Transverse colon (tissue), 4 donors: Measurements from ENCODE around the gene CFAP46. TPM values are rescaled to one million over a fixed set of nuclear protein-coding genes. Genes with fewer than 3 reads are reported as not detected.

Source experiments
- DNase-seq: peaks from one replicate; pipeline ENCODE4 v3.0.0-alpha.2; 2019
- H3K27ac ChIP-seq, 4 donors: fragments of 200-600 bp; sonication (generic); 2 replicates each; pipeline ENCODE4 v1.5.1; 2016 to 2018; ENCODE audit warnings: inconsistent platforms in 4 of 4
- H3K27me3 ChIP-seq: fragments of 200-600 bp; sonication (generic); 2 replicates; pipeline ENCODE4 v1.5.1; 2017; ENCODE audit warnings: inconsistent platforms
- H3K36me3 ChIP-seq, 4 donors: fragments of 200-600 bp; sonication (generic); 2 replicates each; pipeline ENCODE4 v1.5.1; 2017 to 2019; ENCODE audit warnings: inconsistent platforms in 4 of 4
- H3K4me1 ChIP-seq, 4 donors: fragments of 200-600 bp; sonication (generic); 2 replicates each; pipeline ENCODE4 v1.5.1; 2017 to 2020; ENCODE audit warnings: inconsistent platforms in 4 of 4
- H3K4me3 ChIP-seq, 4 donors: fragments of 200-600 bp; sonication (generic); 1 replicate in 1 of 4; 2 replicates in 3 of 4; pipeline versions ENCODE4 v1.5.1 to v1.6.1; 2017 to 2019; ENCODE audit warnings: inconsistent platforms in 4 of 4
- H3K9me3 ChIP-seq, 2 donors: fragments of 200-600 bp; sonication (generic); 2 replicates each; pipeline ENCODE4 v1.5.1; 2017 to 2019; ENCODE audit warnings: inconsistent platforms in 2 of 2
- EP300 ChIP-seq: sonication (generic); formaldehyde crosslinking; IDR thresholded peaks from one replicate; pipeline ENCODE4 v1.6.1; 2017; ENCODE audit warnings: antibody characterized with exemption, low read depth
- POLR2A ChIP-seq: fragments of 450-650 bp; IDR thresholded peaks from one replicate; pipeline ENCODE4 v1.6.1; 2016; ENCODE audit warnings: antibody characterized with exemption, mild to moderate bottlenecking, moderate library complexity
- POLR2AphosphoS5 ChIP-seq, 3 donors: sonication (generic); formaldehyde crosslinking; IDR thresholded peaks; one replicate each; pipeline ENCODE4 v1.6.1; 2016; ENCODE audit warnings: antibody characterized with exemption in 3 of 3
- WGBS, 2 donors: methylation state at CpG; one replicate each; pipeline ENCODE4 v1.1.5; 2018; ENCODE audit warnings: low coverage in 1 of 2; 5-methylcytosine and 5-hydroxymethylcytosine counted together
- in situ Hi-C, 4 donors: fragments of 200-750 bp; cut with MboI; loops; one replicate each; pipeline versions ENCODE4 v1.15.0 to v1.15.1; 2017; ENCODE audit warnings: low sequenced_read_pairs in 3 of 4, low pct_ligation_motif_present in 1 of 4, low pct_unique_long_range_greater_than_20kb in 1 of 4
- intact Hi-C: fragments of 100-400 bp; cut with DNase I; formaldehyde crosslinking; loops from one replicate; pipeline ENCODE4 v1.15.1; 2023; ENCODE audit warnings: low total_unique reads
- total RNA-seq, 4 donors: library from RNA; depleted of rRNA; stranded (reverse); fragments of >200 nt; gene quantifications; one replicate each; pipeline ENCODE4 v1.1.0, GENCODE V29; 2016
- TF ChIP-seq, protein P1 (sequence below), 5 experiments: fragments of 200-600 bp in 3 of 5; fragments of 450-650 bp in 2 of 5; sonication (generic) in 3 of 5; IDR thresholded peaks; 1 replicate in 2 of 5; 2 replicates in 3 of 5; pipeline ENCODE4 v1.5.1; 2016 to 2017; ENCODE audit warnings: antibody characterized with exemption in 5 of 5, inconsistent platforms in 3 of 5, mild to moderate bottlenecking in 2 of 5, moderate library complexity in 1 of 5

The CFAP46 gene
- total RNA-seq, 4 donors from 2014 or later, result not detected

DNA sequence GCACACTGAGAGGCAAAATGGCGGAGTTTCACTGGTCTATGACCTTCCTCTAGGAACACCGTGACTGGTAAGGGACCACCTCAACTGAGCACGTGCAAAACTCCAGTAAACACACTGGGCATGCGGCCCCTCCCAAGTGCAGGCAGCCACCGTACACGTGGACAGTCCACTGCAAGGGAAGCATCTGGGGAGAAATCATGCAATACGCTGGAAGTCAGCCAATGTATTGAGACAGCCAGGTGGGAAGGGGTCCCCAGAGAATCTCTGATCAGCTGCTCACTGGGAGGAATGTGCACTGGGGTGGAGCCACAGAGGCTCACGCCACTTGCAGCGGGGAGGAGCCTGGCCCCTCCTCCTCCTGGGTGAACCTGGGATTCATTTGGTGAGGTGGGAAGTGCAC is 49.3 kb downstream of the CFAP46 start:
- no peaks in the 10 kb centered on the region for H3K36me3 ChIP-seq
- peaks cover 43% of the 10 kb centered on the region for H3K27me3 ChIP-seq
- intact Hi-C loops (no loop called here), in situ Hi-C loops (no loop called here)
- no peak overlapping the region for H3K4me3 ChIP-seq
- TF ChIP-seq EP300, result no peak
- TF ChIP-seq POLR2A, result no peak
- no peak for TF ChIP-seq POLR2AphosphoS5 (IDR thresholded peaks at IDR 0.05)
- TF ChIP-seq, protein P1, sequence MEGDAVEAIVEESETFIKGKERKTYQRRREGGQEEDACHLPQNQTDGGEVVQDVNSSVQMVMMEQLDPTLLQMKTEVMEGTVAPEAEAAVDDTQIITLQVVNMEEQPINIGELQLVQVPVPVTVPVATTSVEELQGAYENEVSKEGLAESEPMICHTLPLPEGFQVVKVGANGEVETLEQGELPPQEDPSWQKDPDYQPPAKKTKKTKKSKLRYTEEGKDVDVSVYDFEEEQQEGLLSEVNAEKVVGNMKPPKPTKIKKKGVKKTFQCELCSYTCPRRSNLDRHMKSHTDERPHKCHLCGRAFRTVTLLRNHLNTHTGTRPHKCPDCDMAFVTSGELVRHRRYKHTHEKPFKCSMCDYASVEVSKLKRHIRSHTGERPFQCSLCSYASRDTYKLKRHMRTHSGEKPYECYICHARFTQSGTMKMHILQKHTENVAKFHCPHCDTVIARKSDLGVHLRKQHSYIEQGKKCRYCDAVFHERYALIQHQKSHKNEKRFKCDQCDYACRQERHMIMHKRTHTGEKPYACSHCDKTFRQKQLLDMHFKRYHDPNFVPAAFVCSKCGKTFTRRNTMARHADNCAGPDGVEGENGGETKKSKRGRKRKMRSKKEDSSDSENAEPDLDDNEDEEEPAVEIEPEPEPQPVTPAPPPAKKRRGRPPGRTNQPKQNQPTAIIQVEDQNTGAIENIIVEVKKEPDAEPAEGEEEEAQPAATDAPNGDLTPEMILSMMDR (IDR thresholded peaks at IDR 0.05), result no peak
- H3K27ac ChIP-seq, result no peak overlapping the region
- DNase-seq, result no peak
- WGBS, 2 donors, result 58% methylated on average over 9 of the region's 9 CpGs; no CpG with 5 or more reads in 1 of the 2 donors
- H3K4me1 ChIP-seq, result peaks cover 0 to 4% (median 0%) of the 10 kb centered on the region in 4 donors
- H3K9me3 ChIP-seq, result no peaks in the 10 kb centered on the region

DNA sequence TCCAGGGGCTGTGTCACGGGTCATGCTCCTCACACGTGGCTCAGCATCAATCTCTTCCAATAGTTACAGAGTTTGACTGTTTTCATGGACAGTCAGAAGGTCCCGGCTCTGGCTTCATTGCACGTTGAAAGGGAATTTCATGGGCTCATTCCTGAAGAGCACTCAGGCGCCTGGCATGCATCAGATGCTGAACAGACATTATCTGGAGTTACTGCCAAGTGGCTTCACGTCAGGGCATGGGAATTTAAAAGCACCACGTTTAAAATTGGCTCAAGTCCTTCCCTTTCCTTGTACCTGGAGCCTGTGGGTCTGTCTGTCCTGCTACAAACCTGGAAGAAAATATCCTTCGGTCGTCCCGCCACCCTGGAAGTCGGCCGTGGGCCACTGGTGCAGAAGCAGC is 50.4 kb downstream of the CFAP46 start:
- Histone ChIP-seq H3K27ac (peak overlapping the region in 1 of 4 donors; percentile 42), H3K4me3 (no peak overlapping the region), H3K4me1 (peaks cover 0 to 4% (median 0%) of the 10 kb centered on the region in 4 donors), H3K27me3 (peaks cover 43% of the 10 kb centered on the region), H3K36me3 (no peaks in the 10 kb centered on the region), H3K9me3 (no peaks in the 10 kb centered on the region)
- no peak for DNase-seq
- intact Hi-C loops, result no loop called here
- peak; percentile 44 to 76 (median 70) for TF ChIP-seq POLR2AphosphoS5 (IDR thresholded peaks at IDR 0.05)
- TF ChIP-seq, protein P1 (IDR thresholded peaks at IDR 0.05), result no peak
- TF ChIP-seq POLR2A, result no peak
- no peak for TF ChIP-seq EP300
- in situ Hi-C loops, result no loop called here
- 55 to 65% methylated on average over 5 to 12 of the region's 12 CpGs for WGBS, 2 donors

DNA sequence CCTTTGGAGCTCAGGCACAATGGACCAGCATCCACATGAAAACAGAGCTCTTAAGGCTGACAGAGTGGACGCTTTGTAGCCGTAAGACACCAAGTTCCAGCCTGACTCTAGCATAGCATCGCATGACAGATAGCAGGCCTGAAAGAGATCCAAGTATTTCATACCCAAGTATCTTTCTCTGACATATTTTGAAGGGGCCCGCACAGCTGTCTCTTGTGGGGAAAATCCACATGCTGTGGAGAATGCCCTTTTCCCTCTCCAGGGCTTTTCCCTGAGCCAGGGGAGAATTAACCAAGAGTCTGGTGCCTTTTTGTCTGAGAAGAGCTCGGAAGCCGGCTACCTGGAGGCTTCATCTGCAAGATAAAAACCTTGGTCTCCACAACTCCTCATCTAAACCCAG is 51.0 kb downstream of the CFAP46 start:
- no peak for DNase-seq
- Histone ChIP-seq H3K9me3 (no peaks in the 10 kb centered on the region), H3K36me3 (no peaks in the 10 kb centered on the region), H3K4me1 (peaks cover 0 to 4% (median 0%) of the 10 kb centered on the region in 4 donors), H3K27me3 (peaks cover 43% of the 10 kb centered on the region), H3K27ac (peak overlapping the region in 1 of 4 donors; percentile 21), H3K4me3 (no peak overlapping the region)
- in situ Hi-C loops (no loop called here), intact Hi-C loops (no loop called here)
- TF ChIP-seq POLR2A (no peak), POLR2AphosphoS5 (IDR thresholded peaks at IDR 0.05) (no peak), EP300 (no peak)
- TF ChIP-seq, protein P1 (IDR thresholded peaks at IDR 0.05), result no peak
- WGBS, 2 donors, result 85 to 96% methylated on average over 2 to 6 of the region's 6 CpGs

DNA sequence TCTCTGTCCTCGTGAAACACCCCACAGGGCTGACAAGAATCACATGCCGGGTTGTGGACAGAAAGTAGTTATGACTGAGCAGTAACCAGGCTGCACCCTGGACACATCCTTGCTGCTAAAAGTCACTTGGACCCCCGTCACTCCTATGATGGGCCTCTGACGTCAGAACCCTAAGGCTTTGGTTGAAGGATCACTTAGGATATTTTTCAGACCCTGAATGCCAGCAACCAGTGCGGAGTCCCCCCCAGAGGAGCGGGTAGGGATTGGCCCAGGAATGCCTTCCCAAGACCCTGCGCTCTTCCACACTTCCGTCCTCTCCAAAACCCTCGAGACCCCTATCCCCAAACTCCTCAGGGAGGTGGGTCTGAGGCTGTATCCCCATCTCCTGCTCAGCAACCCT is 52.1 kb downstream of the CFAP46 start:
- TF ChIP-seq EP300 (no peak), POLR2A (no peak), POLR2AphosphoS5 (IDR thresholded peaks at IDR 0.05) (no peak)
- TF ChIP-seq, protein P1 (IDR thresholded peaks at IDR 0.05), result no peak
- no peak overlapping the region for H3K4me3 ChIP-seq
- no peak for DNase-seq
- 72% methylated on average over 9 of the region's 9 CpGs; no CpG with 5 or more reads in 1 of the 2 donors for WGBS, 2 donors
- H3K4me1 ChIP-seq, result peaks cover 0 to 4% (median 0%) of the 10 kb centered on the region in 4 donors
- intact Hi-C loops, result no loop called here
- no peaks in the 10 kb centered on the region for H3K36me3 ChIP-seq
- H3K27ac ChIP-seq, result no peak overlapping the region
- in situ Hi-C loops, result no loop called here
- no peaks in the 10 kb centered on the region for H3K9me3 ChIP-seq
- peaks cover 43% of the 10 kb centered on the region for H3K27me3 ChIP-seq
